Tibial nerve (tissue), 4 donors: ENCODE results near the gene ALKBH4. TPM values are rescaled to one million over a fixed set of nuclear protein-coding genes. Genes with fewer than 3 reads are reported as not detected.

Experiments used
- DNase-seq, 2 donors: peaks; one replicate each; pipeline ENCODE4 v3.0.0-alpha.2; 2019; ENCODE audit warnings: low spot score in 2 of 2
- H3K27ac ChIP-seq, 4 donors: fragments of 200-600 bp; sonication (generic) in 3 of 4; one replicate each; pipeline ENCODE4 v1.5.1; 2017 to 2019; ENCODE audit warnings: mild to moderate bottlenecking in 1 of 4
- H3K27me3 ChIP-seq, 2 donors: fragments of 200-600 bp; sonication (generic) in 1 of 2; one replicate each; pipeline versions ENCODE4 v1.5.1 to v1.6.0; 2017 to 2019
- H3K36me3 ChIP-seq, 3 donors: fragments of 200-600 bp; sonication (generic); one replicate each; pipeline ENCODE4 v1.5.1; 2018 to 2019
- H3K4me1 ChIP-seq, 4 donors: fragments of 200-600 bp; sonication (generic) in 3 of 4; one replicate each; pipeline ENCODE4 v1.5.1; 2017 to 2019
- H3K4me3 ChIP-seq, 4 donors: fragments of 200-600 bp; sonication (generic) in 3 of 4; one replicate each; pipeline ENCODE4 v1.5.1; 2017 to 2019; ENCODE audit warnings: mild to moderate bottlenecking in 1 of 4, moderate library complexity in 1 of 4
- H3K9me3 ChIP-seq, 4 donors: fragments of 200-600 bp; sonication (generic) in 3 of 4; one replicate each; pipeline ENCODE4 v1.5.1; 2017 to 2019
- CTCF ChIP-seq, 5 experiments: fragments of 200-600 bp in 3 of 5; fragments of 450-650 bp in 2 of 5; sonication (generic) in 3 of 5; IDR thresholded peaks; one replicate each; pipeline ENCODE4 v1.5.1; 2016 to 2019; ENCODE audit warnings: antibody characterized with exemption in 5 of 5, mild to moderate bottlenecking in 3 of 5, moderate library complexity in 2 of 5
- EP300 ChIP-seq, 2 donors: sonication (generic); formaldehyde crosslinking; IDR thresholded peaks; one replicate each; pipeline ENCODE4 v1.6.1; 2017; ENCODE audit warnings: antibody characterized with exemption in 2 of 2, mild to moderate bottlenecking in 1 of 2
- POLR2A ChIP-seq, 2 donors: fragments of 450-650 bp; IDR thresholded peaks; one replicate each; pipeline ENCODE4 v1.6.1; 2017; ENCODE audit warnings: antibody characterized with exemption in 2 of 2, mild to moderate bottlenecking in 2 of 2, moderate library complexity in 2 of 2
- WGBS, 2 donors: methylation state at CpG; one replicate each; pipeline ENCODE4 v1.1.5; 2018; 5-methylcytosine and 5-hydroxymethylcytosine counted together
- total RNA-seq, 4 donors: library from RNA; depleted of rRNA; stranded (reverse); fragments of >200 nt; gene quantifications; one replicate each; pipeline ENCODE4 v1.1.0, GENCODE V29; 2016

ALKBH4 gene
- total RNA-seq, 4 donors from 2014 or later: 17.4 to 21.0 (median 19.1) TPM

DNA sequence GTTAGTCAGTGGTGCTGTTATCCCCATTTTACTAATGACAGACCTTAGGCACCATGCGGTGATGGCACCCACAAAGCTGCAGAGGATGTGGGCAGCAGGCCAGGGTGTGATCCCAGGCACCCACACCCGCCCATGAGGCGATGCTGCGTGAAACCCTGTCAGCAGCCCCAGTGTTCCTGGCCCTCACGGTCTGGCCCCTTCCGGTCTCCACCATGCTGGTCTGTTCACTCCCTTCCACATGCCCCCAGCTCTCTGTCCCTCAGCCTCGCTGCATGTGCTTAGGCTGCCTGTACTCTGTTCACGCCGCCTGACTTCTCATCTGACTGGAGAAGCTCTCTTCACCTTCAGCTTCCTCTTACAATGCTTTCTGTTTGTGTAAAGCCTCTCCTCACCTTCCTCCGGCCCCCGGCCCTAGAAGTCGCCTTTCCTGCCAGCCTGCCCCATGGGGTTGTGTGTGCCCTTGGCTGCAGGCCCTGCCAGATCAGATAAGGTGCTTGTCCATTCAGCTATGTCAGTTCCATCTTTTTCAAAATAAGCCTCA is 48.9 kb downstream of the ALKBH4 start:
- H3K36me3 ChIP-seq: peaks cover 3 to 94% (median 9%) of the 10 kb centered on the region in 3 donors
- no peak for DNase-seq
- no peaks in the 10 kb centered on the region for H3K9me3 ChIP-seq
- peak overlapping the region in 1 of 4 donors; percentile 63 for H3K27ac ChIP-seq
- H3K27me3 ChIP-seq: no peaks in the 10 kb centered on the region
- H3K4me3 ChIP-seq: no peak overlapping the region
- H3K4me1 ChIP-seq: peaks cover 0 to 9% (median 2%) of the 10 kb centered on the region in 4 donors
- TF ChIP-seq EP300 (IDR thresholded peaks at IDR 0.05) (no peak), CTCF (IDR thresholded peaks at IDR 0.05) (no peak), POLR2A (IDR thresholded peaks at IDR 0.05) (no peak)
- WGBS, 2 donors: 89 to 90% methylated on average over 12 of the region's 12 CpGs

GRCh38 chr7:102413611-102414010 is 51.1 kb downstream of the ALKBH4 start:
- TF ChIP-seq CTCF (IDR thresholded peaks at IDR 0.05): no peak
- no peak for TF ChIP-seq EP300 (IDR thresholded peaks at IDR 0.05)
- TF ChIP-seq POLR2A (IDR thresholded peaks at IDR 0.05): no peak
- Histone ChIP-seq H3K4me3 (no peak overlapping the region), H3K9me3 (peaks cover 0 to 4% (median 0%) of the 10 kb centered on the region in 4 donors), H3K4me1 (peaks cover 0 to 9% (median 2%) of the 10 kb centered on the region in 4 donors), H3K27me3 (no peaks in the 10 kb centered on the region), H3K27ac (no peak overlapping the region), H3K36me3 (peaks cover 3 to 98% (median 8%) of the 10 kb centered on the region in 3 donors)
- 93 to 98% methylated on average over 4 of the region's 4 CpGs for WGBS, 2 donors
- no peak for DNase-seq

DNA sequence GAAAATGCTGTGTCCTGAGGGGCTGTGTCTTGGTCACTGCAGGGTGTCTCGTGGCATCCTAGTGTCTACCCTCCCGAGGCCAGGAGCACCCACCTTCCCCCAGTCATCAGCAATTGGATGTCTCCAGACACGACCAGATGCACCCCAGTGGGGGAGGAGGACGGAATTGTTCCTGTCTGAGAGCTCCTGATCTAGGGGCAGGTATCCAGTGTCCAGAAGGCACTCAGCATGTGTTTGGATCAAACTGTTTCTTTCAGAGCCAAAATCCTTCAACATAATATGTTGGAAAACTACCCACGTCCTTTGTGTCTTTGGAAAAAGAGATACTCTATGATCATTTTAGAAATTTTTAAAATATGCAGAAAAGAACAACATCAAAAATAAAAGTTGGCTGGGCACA is 51.6 kb downstream of the ALKBH4 start:
- Histone ChIP-seq H3K36me3 (peaks cover 3 to 98% (median 8%) of the 10 kb centered on the region in 3 donors), H3K27ac (no peak overlapping the region), H3K27me3 (no peaks in the 10 kb centered on the region), H3K4me3 (no peak overlapping the region), H3K4me1 (peaks cover 0 to 9% (median 2%) of the 10 kb centered on the region in 4 donors), H3K9me3 (peaks cover 0 to 4% (median 0%) of the 10 kb centered on the region in 4 donors)
- DNase-seq: no peak
- TF ChIP-seq CTCF (IDR thresholded peaks at IDR 0.05) (no peak), EP300 (IDR thresholded peaks at IDR 0.05) (no peak), POLR2A (IDR thresholded peaks at IDR 0.05) (no peak)
- WGBS, 2 donors: 77 to 84% methylated on average over 5 of the region's 5 CpGs

DNA sequence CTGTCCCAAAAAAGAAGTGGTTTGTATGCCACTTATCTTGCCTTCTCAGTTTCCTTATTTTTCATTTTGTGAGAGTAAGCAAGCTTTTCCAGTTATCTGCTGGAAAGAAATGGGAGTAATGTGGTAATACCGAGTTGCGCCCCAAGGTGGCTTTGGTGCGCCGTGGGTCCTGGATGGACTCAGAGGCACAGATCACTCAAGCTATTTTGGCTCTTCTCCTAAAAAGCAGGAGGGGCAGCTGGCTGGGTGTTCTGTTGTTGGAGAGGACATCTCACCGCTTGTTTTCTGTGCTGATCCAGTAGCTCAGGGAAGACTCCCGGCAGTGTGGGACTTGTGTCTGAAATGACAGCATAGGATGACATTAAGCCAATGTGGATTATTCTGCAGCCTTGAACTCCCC is 52.1 kb downstream of the ALKBH4 start:
- H3K36me3 ChIP-seq: peaks cover 3 to 99% (median 8%) of the 10 kb centered on the region in 3 donors

More for the DNA sequence above, 52.1 kb downstream of the ALKBH4 start:
- DNase-seq: no peak
- peaks cover 0 to 4% (median 0%) of the 10 kb centered on the region in 4 donors for H3K9me3 ChIP-seq
- 59 to 74% methylated on average over 6 of the region's 6 CpGs for WGBS, 2 donors
- H3K4me1 ChIP-seq: peaks cover 0 to 9% (median 2%) of the 10 kb centered on the region in 4 donors
- H3K27ac ChIP-seq: no peak overlapping the region
- H3K27me3 ChIP-seq: no peaks in the 10 kb centered on the region
- TF ChIP-seq POLR2A (IDR thresholded peaks at IDR 0.05): no peak
- TF ChIP-seq CTCF (IDR thresholded peaks at IDR 0.05): peak in 2 of 5 experiments; percentile 23 to 28
- no peak for TF ChIP-seq EP300 (IDR thresholded peaks at IDR 0.05)
- no peak overlapping the region for H3K4me3 ChIP-seq
